Testis (tissue), 2 donors: ENCODE data around the gene MED9.

Experiments
- CTCF ChIP-seq, 3 experiments: fragments of 450-650 bp in 2 of 3; fragments of 200-600 bp in 1 of 3; sonication (generic) in 1 of 3; IDR thresholded peaks; one replicate each; pipeline ENCODE4 v1.5.1; 2016 to 2019; ENCODE audit warnings: antibody characterized with exemption in 3 of 3, mild to moderate bottlenecking in 2 of 3, moderate library complexity in 1 of 3
- POLR2A ChIP-seq: fragments of 450-650 bp; IDR thresholded peaks from one replicate; pipeline ENCODE4 v1.6.1; 2017; ENCODE audit warnings: antibody characterized with exemption, mild to moderate bottlenecking, moderate library complexity

GRCh38 chr17:17455173-17455572, 21.6 kb upstream of the MED9 start:
- TF ChIP-seq POLR2A: no peak
- TF ChIP-seq CTCF (IDR thresholded peaks at IDR 0.05): no peak
